CD14-positive monocyte (primary cell): Measurements from ENCODE around the gene ZSWIM3. TPM values are rescaled to one million over a fixed set of nuclear protein-coding genes. Genes with fewer than 3 reads are reported as not detected.

Experiments used
- DNase-seq, 3 donors: peaks; one replicate each; pipeline ENCODE4 v3.0.0-alpha.2; 2011 to 2022
- H2AFZ ChIP-seq: 2 replicates; pipeline ENCODE4 v1.6.0; 2012; ENCODE audit warnings: mild to moderate bottlenecking, low read depth, low read length, inconsistent platforms; ENCODE audit not compliant: insufficient read depth, poor library complexity, severe bottlenecking
- H3K27ac ChIP-seq, 2 donors: 1 replicate in 1 of 2; 2 replicates in 1 of 2; pipeline ENCODE4 v1.5.1; 2012 to 2013; ENCODE audit warnings: low read length in 2 of 2, control low read depth in 1 of 2, inconsistent platforms in 1 of 2, low read depth in 1 of 2, mild to moderate bottlenecking in 1 of 2
- H3K27me3 ChIP-seq, 2 donors: one replicate each; pipeline versions ENCODE4 v1.6.0 to v1.6.1; 2011 to 2013; ENCODE audit warnings: low read length in 2 of 2; ENCODE audit not compliant: control insufficient read depth in 2 of 2, insufficient read depth in 2 of 2
- H3K36me3 ChIP-seq, 2 donors: replicated peaks in 1 of 2; 1 replicate in 1 of 2; 2 replicates in 1 of 2; pipeline versions ENCODE4 v1.5.1 to v1.6.1; 2012 to 2013; ENCODE audit warnings: low read length in 2 of 2, control low read depth in 1 of 2, inconsistent platforms in 1 of 2, mild to moderate bottlenecking in 1 of 2; ENCODE audit not compliant: insufficient read depth in 2 of 2, control insufficient read depth in 1 of 2
- H3K4me1 ChIP-seq, 2 donors: 1 replicate in 1 of 2; 2 replicates in 1 of 2; pipeline versions ENCODE4 v1.5.1 to v1.6.1; 2012 to 2013; ENCODE audit warnings: low read length in 2 of 2, control low read depth in 1 of 2, inconsistent platforms in 1 of 2, mild to moderate bottlenecking in 1 of 2, moderate library complexity in 1 of 2; ENCODE audit not compliant: insufficient read depth in 2 of 2, control insufficient read depth in 1 of 2
- H3K4me2 ChIP-seq: replicated peaks from 2 replicates; pipeline ENCODE3; 2012; ENCODE audit warnings: low read length, moderate library complexity, mild to moderate bottlenecking; ENCODE audit not compliant: poor library complexity, severe bottlenecking; ENCODE audit errors: extremely low read depth
- H3K4me3 ChIP-seq, 3 experiments: fragments of 200-600 bp in 1 of 3; sonication (generic) in 1 of 3; replicated peaks in 1 of 3; 1 replicate in 2 of 3; 2 replicates in 1 of 3; pipeline ENCODE4 v1.5.1; 2011 to 2013; ENCODE audit warnings: low read length in 3 of 3, mild to moderate bottlenecking in 3 of 3, control low read depth in 2 of 3, low read depth in 2 of 3, inconsistent platforms in 1 of 3, moderate library complexity in 1 of 3
- H3K79me2 ChIP-seq: 2 replicates; pipeline ENCODE4 v1.6.0; 2012; ENCODE audit warnings: mild to moderate bottlenecking, control low read depth, inconsistent platforms, low read length, moderate library complexity; ENCODE audit not compliant: insufficient read depth
- H3K9ac ChIP-seq: 2 replicates; pipeline ENCODE4 v1.6.0; 2017; ENCODE audit warnings: low read length, mild to moderate bottlenecking; ENCODE audit not compliant: insufficient read depth, poor library complexity, severe bottlenecking
- H3K9me3 ChIP-seq, 2 donors: replicated peaks in 1 of 2; 1 replicate in 1 of 2; 2 replicates in 1 of 2; pipeline versions ENCODE4 v1.5.1 to v1.6.1; 2012 to 2013; ENCODE audit warnings: low read length in 2 of 2, control low read depth in 1 of 2; ENCODE audit not compliant: control insufficient read depth in 1 of 2, insufficient read depth in 1 of 2
- H4K20me1 ChIP-seq: 2 replicates; pipeline ENCODE4 v1.6.0; 2012; ENCODE audit warnings: mild to moderate bottlenecking, low read length, control low read depth, moderate library complexity; ENCODE audit not compliant: insufficient read depth
- H3K27ac Mint-ChIP-seq, 7 donors: one replicate each; pipeline ENCODE4 v1.8.0; 2020; ENCODE audit warnings: mild to moderate bottlenecking in 7 of 7, mixed read lengths in 7 of 7, moderate library complexity in 6 of 7, inconsistent platforms in 2 of 7
- H3K27me3 Mint-ChIP-seq, 3 donors: one replicate each; pipeline ENCODE4 v1.8.0; 2021 to 2022; ENCODE audit warnings: low read depth in 3 of 3, mild to moderate bottlenecking in 3 of 3, mixed read lengths in 3 of 3, moderate library complexity in 3 of 3, inconsistent platforms in 1 of 3
- H3K36me3 Mint-ChIP-seq, 2 donors: one replicate each; pipeline ENCODE4 v1.8.0; 2020; ENCODE audit warnings: mixed read lengths in 2 of 2, inconsistent platforms in 1 of 2, mild to moderate bottlenecking in 1 of 2
- H3K4me1 Mint-ChIP-seq: one replicate; pipeline ENCODE4 v1.8.0; 2020; ENCODE audit warnings: mild to moderate bottlenecking, mixed read lengths
- H3K4me3 Mint-ChIP-seq, 2 donors: one replicate each; pipeline ENCODE4 v1.8.0; 2020; ENCODE audit warnings: mild to moderate bottlenecking in 2 of 2, mixed read lengths in 2 of 2, moderate library complexity in 1 of 2
- H3K9me3 Mint-ChIP-seq, 7 donors: one replicate each; pipeline ENCODE4 v1.8.0; 2020 to 2022; ENCODE audit warnings: mixed read lengths in 7 of 7, mild to moderate bottlenecking in 6 of 7, moderate library complexity in 6 of 7, inconsistent platforms in 2 of 7
- CTCF ChIP-seq: fragments of 200-600 bp; IDR thresholded peaks from one replicate; pipeline ENCODE4 v1.8.0; 2022; ENCODE audit warnings: antibody characterized with exemption, mild to moderate bottlenecking
- WGBS: methylation state at CpG from one replicate; pipeline ENCODE4 v1.1.5; 2013; ENCODE audit warnings: missing lambda C conversion rate; ENCODE audit not compliant: insufficient coverage; 5-methylcytosine and 5-hydroxymethylcytosine counted together
- intact Hi-C, 2 donors: fragments of 100-400 bp; cut with micrococcal nuclease; formaldehyde crosslinking; loops; one replicate each; pipeline versions ENCODE4 v1.15.0 to v1.15.1; 2023
- polyA plus RNA-seq, 3 donors: library from polyadenylated mRNA; depleted of rRNA in 1 of 3; unstranded in 2 of 3; stranded (reverse) in 1 of 3; fragments of 300-500 nt in 2 of 3; fragments of >200 nt in 1 of 3; fragmentation: Illumina TruSeq in 2 of 3; gene quantifications; 1 replicate in 2 of 3; 2 replicates in 1 of 3; pipeline ENCODE4 v1.2.3, GENCODE V29; 2012 to 2021

The ZSWIM3 gene
- polyA plus RNA-seq, 3 donors: 0.29 to 1.5 (median 0.64) TPM

DNA sequence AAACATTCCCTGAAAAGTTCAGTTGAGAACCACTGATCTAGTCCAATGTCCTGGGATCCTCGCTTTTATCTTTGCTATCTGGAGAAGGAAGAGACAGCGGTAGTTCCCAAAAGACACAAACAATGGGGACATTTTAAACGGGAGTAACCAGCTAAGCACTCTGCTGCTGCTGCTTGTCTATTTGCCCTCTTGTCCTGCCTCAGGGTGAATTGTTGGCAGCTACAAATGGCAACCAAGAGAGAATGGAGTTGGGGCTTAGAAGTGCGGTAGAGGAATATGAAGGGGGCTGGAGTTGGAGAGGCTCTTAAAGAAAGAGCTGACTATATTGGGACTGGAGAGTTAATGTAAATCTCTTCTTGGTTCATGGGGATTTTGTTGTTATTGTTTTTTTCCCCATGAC, 17.2 kb downstream of the ZSWIM3 start:
- no peak overlapping the region for H3K4me3 ChIP-seq
- H3K4me1 ChIP-seq: no peaks in the 10 kb centered on the region
- no peak overlapping the region for H2AFZ ChIP-seq
- no peak for TF ChIP-seq CTCF
- H3K36me3 Mint-ChIP-seq: peaks cover 35 to 40% of the 10 kb centered on the region in 2 donors
- no peaks in the 10 kb centered on the region for H3K9me3 Mint-ChIP-seq
- no peak overlapping the region for H3K4me3 Mint-ChIP-seq
- peaks cover 22 to 24% of the 10 kb centered on the region in 2 donors for H3K36me3 ChIP-seq
- no peaks in the 10 kb centered on the region for H3K9me3 ChIP-seq
- H3K27ac Mint-ChIP-seq: no peak overlapping the region
- no peak overlapping the region for H3K4me2 ChIP-seq
- H3K27ac ChIP-seq: no peak overlapping the region
- no peak for DNase-seq
- no peaks in the 10 kb centered on the region for H4K20me1 ChIP-seq
- no peaks in the 10 kb centered on the region for H3K27me3 Mint-ChIP-seq
- H3K4me1 Mint-ChIP-seq: no peaks in the 10 kb centered on the region
- H3K27me3 ChIP-seq: no peaks in the 10 kb centered on the region
- intact Hi-C loops: no loop called here
- 91% methylated on average over 4 of the region's 4 CpGs for WGBS
- no peaks in the 10 kb centered on the region for H3K79me2 ChIP-seq
- H3K9ac ChIP-seq: no peak overlapping the region

GRCh38 chr20:45878076-45878761, 20.8 kb downstream of the ZSWIM3 start:
- Histone ChIP-seq H2AFZ (no peak overlapping the region), H3K79me2 (peaks cover 22% of the 10 kb centered on the region), H3K9me3 (no peaks in the 10 kb centered on the region), H3K27ac (no peak overlapping the region), H3K4me1 (peaks cover 9 to 18% of the 10 kb centered on the region in 2 donors), H4K20me1 (no peaks in the 10 kb centered on the region), H3K9ac (no peak overlapping the region), H3K36me3 (peaks cover 30 to 36% of the 10 kb centered on the region in 2 donors), H3K27me3 (no peaks in the 10 kb centered on the region), H3K4me3 (no peak overlapping the region), H3K4me2 (no peak overlapping the region)
- H3K9me3 Mint-ChIP-seq: no peaks in the 10 kb centered on the region
- no peak for DNase-seq
- no peak for TF ChIP-seq CTCF
- intact Hi-C loops: no loop called here
- no peak overlapping the region for H3K4me3 Mint-ChIP-seq
- H3K4me1 Mint-ChIP-seq: peaks cover 17% of the 10 kb centered on the region
- no peaks in the 10 kb centered on the region for H3K27me3 Mint-ChIP-seq
- whole genome bisulfite sequencing: over 99% methylated on average over 12 of the region's 13 CpGs
- H3K36me3 Mint-ChIP-seq: peaks cover 36 to 37% of the 10 kb centered on the region in 2 donors
- no peak overlapping the region for H3K27ac Mint-ChIP-seq
